HG03432 (cell line): ENCODE data around the gene BCL6.

ENCODE experiments used
- ATAC-seq: cut with Tn5 transposase; IDR thresholded peaks from one replicate; pipeline ENCODE4 v1.9.1; 2021; ENCODE audit warnings: mild to moderate bottlenecking, moderate library complexity; ENCODE audit not compliant: unreplicated experiment

BCL6 gene

DNA sequence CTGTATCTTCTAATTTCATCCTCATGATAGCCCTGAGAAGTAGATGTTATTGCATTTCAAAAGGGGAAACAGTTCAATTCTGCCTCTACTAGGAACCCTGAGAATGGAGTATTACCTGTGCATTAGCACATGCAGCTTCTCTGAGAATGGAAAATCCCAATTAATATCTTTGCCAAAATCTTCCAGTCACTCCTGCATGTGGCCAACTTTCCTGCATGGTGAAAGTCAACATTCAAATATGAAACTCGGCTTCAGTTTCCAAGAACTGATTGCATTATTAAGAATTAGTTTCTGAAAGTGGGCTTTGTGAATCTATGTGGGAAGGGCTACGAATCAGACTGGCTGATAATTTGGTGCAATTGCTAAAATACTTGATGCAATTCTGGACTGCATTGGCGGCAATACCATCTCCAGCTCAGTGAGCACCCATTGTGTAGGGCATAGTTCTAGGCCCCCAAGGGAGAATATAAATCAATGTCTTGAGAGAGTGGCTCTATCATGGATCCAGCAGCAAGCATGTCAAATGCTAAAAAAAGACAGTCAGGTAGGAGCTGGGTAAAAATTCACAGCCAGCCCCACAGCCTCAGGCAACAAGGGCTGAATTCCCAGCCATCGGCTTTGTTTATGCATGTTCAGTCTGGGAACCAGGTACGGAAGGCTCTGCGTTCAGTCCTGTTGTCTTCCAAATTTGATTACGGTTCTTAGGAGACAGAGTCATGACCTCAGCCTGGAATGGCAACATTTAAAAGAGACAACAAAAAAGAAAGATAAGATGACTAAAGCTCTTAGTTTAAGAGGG, 18.8 kb upstream of the BCL6 start:
- no peak for ATAC-seq

DNA sequence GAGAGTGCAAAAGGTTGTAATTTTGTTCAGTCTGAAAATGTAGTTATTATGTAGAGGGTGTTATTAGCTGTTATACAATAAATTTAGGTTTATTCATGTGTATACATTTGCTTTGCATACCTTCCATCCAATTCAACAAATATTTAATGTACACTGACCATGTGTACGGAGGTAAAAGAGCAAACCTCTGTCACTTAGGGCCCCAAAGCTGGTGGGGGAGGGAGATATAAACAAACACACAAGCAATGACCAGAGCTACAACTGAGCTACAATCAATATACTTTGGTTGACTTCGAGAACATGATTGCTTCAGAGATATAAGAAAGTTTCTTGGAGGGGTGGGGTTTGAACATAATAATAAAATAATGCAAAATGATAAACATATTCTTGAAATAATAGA, 17.5 kb upstream of the BCL6 start:
- ATAC-seq, result no peak

DNA sequence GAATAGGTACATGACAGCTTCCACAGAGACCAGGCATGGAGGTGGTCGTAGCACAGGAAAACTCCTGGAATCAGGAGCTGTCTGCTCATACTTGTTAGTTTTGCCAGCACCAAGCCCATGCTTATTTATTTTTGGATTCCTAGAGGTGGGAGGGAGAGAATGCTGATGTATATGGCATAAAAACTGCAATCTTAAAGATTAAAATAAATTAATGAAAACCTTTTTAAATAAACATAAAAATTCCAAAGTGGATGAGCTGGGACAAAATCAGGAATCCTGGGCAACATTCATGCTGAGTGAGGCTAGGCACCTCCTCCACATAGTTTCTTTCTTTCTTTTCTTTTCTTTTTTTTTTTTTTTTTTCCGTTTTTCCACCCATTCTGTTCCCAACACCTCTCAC, 14.3 kb upstream of the BCL6 start:
- ATAC-seq, result no peak

DNA sequence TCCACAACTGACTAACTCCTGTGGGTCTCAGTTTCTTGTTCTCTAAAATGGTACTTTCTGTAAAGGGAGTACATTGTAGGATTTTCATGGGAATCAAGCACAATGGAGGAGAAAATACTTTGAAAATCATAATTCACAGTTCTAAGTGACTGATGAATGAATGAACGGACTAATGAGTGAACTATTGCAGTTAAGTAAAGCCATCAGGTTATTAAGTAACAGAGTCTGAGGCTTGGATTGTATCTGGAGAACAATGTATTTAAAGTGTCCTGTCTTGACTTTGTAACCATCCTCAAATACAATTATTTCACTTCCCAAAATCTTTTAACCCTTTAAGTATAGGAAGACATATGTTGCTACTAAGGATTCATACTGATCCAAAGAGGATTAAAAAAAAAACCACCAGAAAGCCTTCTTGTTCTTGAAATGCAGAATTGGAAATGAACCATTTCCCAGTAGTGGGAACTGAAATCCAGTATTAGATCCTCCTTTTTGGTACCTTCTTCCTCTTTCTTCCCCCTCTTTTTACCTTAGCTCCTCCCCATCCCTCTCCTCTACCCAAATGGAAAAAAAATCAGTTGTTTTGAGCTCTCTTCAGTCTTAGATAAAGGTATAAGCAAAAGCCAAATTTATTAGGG, 13.2 kb upstream of the BCL6 start:
- no peak for ATAC-seq

DNA sequence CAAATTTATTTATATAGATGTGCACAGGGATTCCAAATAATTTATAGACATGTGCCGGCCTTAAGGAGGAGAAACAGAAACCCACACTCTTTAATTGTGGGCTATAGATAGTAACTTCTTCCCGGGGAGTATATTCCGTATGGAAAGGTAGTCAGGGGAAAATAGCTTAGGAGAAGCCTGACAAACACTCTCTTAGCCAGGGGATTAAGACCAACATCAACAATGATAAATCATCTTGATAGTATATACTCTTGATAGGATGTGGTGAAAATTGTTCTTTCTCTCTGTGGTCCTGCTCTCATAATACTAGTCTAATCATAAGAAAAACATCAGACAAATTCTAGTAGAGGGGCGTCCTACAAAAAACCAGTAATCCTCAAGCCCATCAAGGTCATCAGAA, 8.2 kb upstream of the BCL6 start:
- no peak for ATAC-seq

DNA sequence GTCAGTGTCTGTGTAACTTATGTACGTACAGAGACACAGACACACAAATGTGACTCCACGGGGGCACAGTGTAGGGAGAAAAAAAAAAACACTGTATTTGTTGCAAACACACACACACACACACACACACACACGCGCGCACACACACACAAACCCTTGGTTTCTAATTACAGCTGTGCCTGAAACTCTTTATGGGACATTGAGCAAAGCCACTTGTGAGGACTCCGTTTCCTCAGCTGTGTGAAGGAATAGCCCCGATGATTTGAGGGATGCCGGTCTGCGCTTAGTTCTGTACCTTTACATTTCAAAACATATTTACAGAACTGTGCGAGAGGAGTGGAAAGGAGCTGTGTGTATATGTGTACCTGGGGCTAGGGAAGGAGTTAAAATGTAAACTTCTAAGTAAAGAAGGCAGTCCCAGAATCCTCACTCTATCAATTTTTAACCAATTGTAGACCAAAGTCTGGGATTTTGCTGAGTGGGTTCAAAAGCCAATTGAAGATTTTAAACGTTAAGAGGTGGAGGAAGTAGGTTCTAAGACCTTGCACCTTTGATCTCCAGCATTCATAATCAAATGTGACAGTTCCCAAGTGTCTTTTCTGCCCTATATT, 5.3 kb upstream of the BCL6 start:
- ATAC-seq, result no peak

DNA sequence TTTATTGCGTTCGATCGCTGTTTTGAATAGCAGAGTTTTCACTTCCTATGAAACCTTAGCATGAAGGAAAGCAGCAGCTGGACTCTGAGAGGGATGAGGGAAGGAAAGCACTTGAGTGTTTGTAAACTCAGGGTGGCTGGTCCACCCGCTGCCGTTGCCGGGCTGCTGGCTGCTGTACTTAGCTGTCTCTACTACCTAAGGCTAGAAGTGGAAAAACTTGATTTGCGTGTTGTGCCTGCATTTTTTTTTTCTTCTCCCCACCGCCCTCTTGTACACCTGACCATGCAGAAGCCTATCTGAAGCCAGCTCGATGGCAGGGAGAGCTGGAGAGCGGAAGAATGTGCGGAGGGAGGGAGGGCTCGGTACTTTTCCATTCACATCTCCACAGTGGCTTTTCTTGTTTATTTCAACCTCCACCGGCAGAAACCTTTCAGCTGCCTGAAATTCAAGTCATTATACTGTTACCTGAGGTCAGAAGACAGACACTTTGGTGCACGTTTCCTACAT, 4.8 kb upstream of the BCL6 start:
- ATAC-seq, result no peak

DNA sequence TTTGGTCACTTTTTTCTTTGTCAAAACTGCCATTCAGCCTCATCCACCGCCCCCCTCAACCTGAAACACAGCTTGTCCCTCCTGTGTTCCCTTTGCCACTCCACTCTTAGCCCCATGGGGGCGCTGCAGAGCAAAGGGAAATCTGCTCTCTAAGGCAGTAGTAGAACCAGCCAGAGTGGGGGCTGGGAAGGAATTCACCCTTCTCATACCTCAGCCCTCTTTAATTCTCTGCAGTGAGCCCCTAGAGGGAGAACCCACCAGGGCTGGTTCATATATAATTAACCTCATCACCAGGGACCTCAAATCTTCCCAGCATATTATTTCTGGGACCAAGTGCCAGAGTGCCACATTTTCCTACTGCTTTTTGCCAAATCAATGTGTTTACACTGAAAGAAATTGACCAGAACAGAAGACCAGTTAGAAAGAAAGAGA, 2.8 kb upstream of the BCL6 start:
- peak; percentile 43 for ATAC-seq

DNA sequence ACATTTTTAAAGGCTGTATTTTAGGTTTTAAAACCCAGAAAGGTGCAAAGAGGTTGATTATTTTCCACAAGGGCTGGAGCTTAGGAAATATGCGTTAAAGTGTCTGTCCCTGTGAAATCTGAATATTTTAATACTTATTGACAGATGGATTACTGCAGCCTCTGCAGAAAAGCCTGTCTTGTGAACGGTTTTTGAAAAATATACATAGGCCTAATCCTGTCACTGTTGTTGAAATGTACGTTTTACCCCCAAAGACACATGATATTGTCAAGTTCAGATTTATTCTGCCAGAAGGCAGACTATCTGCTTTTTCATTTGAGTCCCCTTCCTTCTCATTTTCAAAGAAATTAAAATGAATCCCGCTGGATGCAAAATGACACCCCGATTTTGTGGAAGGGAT, 2.2 kb upstream of the BCL6 start:
- no peak for ATAC-seq

DNA sequence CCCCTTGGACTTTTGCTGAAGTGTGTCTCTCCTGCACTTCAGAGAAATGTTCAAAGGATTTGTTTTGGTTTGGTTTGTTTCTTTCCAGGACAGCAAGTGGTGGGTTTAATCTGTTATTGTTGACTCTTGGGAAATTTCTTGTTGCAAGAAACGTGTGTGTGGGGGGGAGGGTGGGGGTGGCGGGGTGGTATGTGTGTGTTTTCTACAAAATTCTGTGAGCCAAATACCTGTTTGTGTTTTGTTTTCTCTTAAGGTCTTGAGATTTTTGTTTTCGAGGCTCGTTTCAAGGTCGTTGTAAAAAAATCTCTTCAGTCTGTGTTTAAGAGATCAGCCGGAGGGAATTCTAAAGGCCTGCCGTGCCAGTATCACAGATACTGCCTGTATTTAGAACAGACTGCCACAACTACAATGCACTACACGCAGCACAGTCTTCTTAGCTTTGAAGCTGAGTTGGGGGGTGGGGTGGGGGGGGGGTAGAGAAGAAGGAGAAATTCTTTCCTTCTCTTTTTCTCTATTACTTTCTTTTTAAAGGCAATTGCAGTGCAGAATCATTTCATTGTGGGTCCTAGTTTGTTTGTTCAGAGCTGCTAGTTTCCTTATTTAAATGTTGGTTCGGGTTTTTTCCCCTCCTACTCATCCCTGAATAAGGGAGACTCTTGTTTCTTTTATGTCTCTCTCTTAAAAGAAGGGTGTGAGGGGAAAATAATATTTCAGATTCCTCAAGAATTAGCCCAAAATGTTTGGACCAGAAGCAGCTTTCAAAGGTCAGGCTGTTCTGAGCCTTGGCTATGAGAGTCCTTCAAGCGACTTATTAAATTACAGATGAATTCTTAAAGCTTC, 1.4 kb upstream of the BCL6 start:
- ATAC-seq, result no peak

DNA sequence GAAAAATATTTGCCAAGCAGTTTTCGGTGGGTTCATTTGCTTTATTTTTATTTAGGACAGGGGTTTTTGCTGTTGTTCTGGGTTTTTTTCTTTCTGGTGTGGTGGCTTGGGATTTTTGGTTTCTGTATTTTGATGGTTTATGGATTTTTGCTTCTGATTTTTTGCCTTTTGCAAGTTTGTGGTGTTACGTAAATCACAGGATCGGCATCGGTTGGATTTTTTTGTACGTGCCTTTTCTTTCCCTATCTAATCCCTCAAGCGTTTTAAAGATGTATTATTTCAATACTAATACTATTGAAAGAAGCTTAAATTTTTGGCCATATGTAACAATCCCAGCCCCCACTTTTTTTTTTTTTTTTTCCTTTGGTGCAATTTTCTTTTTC, 782 bp upstream of the BCL6 start:
- no peak for ATAC-seq

DNA sequence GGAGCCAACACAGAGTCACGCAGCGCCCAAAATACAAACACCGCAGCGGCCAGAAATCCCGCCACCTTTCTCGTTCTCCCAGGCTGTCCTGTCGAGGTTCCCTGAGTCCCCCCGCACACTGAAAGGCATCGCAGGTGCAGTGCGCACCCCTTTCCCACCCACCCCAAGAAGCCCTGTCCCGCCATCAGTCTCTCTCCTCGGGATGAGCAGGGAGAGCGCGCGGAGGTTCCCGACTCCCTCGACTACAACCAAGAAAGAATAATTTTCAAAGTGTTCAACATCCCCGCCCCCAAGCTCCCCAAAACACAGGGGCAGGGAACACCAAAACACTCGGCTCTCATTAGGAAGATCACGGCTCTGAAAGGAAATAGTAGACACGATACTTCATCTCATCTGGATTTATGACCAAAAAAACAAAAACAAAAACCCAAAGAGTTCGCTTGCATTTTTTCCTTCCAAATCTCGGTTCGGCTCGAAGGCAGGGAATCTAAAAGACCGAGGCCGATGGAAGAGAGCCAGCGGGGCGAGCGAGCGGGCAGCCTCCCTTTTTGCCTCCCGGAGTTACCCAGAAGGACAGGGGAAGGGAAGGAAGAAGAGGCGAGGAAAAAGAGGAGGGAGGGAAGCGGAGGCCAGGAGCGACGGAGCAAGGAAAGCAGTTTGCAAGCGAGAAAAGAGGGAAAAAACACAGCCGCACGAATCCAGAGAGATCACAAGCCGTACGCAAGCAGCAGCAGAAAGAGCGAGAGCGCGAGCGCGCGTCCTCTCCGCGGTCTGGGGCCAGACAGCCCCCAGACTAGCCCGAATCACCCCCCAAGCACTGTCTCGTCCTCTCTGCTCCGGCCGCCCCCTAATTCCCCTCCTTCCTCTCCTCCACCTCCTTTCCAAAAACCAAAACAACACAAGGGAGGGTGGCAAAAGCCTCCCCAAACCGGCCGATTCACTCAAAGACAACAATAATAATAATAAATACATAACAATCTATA, 808 bp downstream of the BCL6 start:
- no peak for ATAC-seq

DNA sequence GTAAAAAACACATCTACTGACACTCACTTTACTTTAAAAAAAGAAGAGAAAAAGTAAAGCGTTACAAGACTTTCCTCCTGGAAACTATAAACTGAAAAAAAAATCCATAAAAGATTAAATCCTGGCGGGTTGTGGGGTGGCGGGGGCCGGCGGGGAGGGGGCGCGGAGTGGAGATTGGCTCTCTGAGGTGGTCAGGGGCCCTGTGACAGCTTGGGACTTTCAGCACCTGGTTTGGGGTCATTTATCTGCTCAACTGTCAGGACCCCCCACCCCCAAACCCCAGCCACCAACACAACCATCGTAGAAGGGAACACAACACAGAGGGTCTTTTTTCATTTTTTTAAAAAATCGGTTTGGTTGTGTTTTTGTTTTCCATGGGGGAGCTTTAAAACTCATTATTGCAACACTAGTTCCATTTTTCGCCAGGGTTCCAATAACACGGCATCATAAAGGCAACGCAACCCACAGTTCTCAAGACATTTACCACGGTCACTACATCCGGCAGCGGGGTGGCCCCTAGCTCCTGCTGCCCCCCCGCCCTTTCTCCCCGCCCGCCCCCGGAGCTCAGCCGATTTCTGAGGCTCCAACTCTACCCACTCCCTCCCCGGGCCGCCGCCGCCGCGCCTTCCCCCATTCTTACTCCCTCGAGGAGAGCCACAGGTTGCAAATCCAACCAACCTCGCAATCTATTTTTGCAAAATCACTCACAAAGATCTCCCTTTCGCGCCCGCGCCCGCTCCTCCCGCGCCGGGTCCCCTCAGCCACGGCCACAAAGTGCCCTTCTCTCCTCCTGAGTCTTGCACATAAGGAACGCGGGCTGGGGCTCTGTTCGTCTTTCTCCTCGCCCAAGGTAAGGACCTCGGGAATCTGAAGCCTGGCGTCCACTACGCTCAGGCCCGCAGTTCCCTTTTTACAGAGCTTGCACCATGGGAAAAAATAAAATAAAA, 1.8 kb downstream of the BCL6 start:
- ATAC-seq, result no peak

DNA sequence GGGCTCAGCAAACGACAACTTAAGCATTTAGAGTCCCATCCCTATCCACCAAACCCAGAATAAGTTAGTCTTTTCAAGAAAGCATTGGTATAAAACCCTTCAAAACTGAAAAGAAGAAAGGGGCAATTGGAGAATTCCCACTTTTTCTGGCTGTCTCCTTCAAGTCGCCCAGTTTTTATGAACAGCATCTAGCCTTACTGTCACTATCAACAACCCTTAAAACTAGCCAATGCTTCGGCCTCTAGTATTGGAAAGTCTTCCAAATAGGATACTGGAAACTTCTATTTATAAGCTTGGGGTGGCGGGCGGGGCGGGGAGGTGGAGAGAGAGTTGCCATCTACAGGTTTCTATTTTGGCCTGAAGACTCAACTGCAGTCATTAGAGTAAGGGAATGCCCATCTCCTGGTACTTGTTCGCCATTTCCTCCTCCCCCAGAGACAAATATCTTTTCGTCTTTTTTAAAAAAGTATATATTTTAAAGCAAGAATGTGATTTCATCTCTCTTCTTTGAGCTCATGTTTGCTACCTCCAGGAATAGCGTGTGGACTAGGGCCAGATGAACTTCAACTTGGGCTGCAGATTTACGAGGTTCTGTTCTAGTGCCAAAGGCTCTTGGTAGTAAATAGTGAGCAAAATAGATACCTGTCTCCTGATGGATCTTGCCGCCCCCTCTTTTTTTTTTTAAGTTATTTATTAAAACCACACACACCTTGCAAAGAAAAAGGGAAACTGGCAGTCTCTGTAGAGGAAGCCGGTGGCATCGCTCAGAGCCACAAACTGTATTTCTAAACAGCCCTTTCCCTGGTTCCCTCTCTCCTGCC, 2.7 kb downstream of the BCL6 start:
- ATAC-seq, result no peak

DNA sequence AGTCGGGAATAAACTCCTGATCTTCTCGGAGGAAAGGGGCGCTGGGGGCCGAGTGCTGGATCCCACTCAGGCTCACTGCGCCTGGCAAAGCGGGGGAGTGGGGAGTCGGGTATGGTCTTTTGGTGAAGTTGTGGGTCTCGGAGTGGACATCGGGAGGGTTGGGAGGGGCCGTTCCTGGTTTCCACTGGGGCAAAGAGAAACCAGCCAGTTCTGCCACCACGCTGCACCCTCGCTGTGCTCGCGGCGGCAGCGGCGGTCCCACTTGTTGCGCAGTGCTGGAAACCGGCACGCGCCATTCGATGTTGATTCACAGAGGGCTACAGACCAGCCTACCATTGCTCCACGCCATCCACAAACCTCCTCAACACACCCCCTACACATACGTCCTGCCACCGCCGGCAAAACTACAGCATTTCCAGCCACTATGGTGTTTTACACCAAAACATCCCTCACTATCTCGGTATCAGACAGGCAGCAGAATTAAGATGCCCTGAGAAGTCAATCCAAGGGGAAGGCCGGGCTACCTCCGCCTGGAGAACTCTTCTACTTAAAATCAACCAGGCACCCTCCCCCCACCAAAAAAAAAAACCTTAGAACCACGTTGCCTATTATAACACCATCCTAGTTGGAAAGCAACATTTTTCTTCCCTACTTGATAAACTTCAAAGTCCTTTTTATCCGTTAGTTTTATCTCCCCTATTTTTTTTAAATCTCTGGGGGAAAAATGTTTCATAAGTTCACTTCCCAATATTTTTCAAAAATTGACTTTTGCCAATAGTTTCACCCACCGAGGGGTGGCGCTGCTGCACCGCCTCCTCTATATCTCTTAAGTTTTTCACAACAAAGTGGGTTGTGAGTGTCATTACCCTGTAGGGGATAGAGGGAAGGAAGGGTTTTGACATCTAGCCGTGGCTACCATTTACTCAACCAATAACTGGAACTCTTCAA, 3.6 kb downstream of the BCL6 start:
- ATAC-seq, result no peak

DNA sequence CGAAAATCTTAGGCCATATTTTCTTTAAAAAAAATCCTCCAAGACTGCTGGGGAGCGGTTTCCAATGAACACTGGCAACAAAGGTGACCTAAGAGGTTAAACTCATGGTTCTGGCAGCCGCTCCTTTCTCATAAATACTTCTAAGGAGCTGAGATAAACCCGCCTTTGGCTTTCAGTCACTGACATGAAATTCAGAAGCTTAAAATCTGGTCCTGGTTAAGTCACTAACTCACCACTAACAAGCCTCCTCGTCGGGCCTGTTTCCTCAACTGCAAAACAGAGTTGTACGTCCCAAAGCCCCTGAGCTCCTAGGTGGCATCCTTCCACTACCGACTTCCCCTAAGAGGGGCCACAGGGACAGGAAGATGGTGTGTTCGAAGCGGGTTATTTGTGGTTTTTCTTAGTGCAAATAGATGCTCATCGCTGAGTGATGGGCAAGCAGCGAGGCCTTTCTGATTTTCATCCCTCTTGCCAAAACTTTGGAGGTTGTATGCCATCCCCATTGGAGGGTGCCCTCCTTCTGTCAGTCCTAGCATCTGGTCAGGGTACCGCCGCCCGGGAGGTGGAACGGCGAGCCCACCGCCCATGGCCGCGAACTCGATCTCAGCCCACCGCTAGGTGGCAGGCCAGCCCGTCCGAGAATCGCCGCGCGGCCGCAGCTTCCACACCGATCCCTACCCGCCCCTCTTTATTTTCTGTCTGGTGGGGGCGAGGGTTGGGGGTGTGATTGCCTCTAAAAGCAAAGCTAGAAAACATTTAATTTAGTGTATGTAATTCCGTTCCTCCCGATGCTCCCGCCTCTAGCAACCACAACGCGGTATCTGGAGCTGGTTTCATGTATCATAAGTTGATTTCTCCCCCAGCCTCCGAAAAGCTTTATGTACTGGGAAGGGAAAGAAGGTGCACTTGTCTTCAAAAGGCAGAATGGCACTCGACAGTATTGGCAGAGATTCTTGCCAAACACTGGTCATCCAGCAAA, 4.6 kb downstream of the BCL6 start:
- no peak for ATAC-seq
